ENCODE results near the gene SAPCD1.
A peak's percentile ranks its signal among the peaks of the same experiment; 100 is the strongest.
"Not testable (repeated sequence)": the region's sequence is repeated elsewhere in the genome, so short reads cannot be mapped to it uniquely, and the experiment has no call there.

Gene SAPCD1

GRCh38 chr6:31805939-31806469 lies 43.5 kb downstream of the SAPCD1 start:
- no peak for DNase-seq

DNA sequence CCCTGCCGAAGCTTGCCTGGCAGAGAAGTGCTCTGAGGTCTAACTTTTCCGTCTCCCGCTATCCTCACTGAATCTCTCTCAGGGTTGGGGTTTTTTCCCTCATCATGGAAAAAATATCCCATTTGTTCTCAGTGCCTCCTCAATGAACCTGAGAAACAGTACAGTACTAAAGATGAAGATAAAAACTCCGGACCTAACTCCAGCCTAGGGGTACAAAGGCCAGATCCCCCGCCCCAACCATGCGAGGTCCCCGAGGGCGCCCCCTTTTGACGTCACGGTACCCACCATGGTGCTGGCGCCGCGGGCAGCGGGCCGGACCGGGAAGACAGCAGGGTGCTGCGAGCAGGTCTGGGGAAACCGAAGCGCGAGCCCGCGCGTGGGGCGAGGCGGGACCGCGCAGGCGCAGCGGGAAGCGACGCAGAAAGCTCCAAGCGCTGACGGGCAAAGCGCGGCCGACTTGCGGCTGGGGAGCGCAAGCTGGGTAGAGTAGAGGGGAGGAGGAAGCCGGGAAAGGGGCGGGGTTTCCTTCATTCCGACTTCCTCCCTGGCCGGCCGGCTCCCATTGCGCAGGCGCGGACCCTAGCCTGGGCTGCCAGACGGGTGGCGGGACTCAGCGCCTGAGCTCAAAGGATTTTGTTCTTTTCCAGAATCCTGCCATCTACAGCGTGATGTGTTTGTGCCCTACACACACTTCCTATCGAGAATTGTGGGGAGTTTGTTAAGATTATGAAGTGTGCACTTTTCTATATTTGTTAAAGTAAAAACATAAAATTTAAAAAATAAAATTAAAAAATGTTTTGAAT lies 44.2 kb downstream of the SAPCD1 start, which contains the start of gene LSM2:
TSS of gene LSM2 (minus strand) at position 497 of the 803 bp plus-strand sequence. CDS start at position 288, 209 bp downstream.
- DNase-seq, result peak; percentile 99

GRCh38 chr6:31808599-31808998 lies 46.1 kb downstream of the SAPCD1 start:
- not testable (repeated sequence) for DNase-seq

- no peak for DNase-seq
Observed at GRCh38 chr6:31811645-31812044, 49.2 kb downstream of the SAPCD1 start.

GRCh38 chr6:31813465-31813849 lies 51.0 kb downstream of the SAPCD1 start:
- DNase-seq, result no peak

All from retina (tissue), 1 donor.